SK-N-SH (cell line): ENCODE measurements around the gene CALML3. TPM values are rescaled to one million over a fixed set of nuclear protein-coding genes. Genes with fewer than 3 reads are reported as not detected.

Experiments
- CTCF ChIA-PET: fragments of 300-600, 350-600 bp; formaldehyde crosslinking; extraction: SDS; loops from one replicate; lab custom pipeline; 2021; lab: Yijun Ruan, JAX
- POLR2A ChIA-PET: fragments of 350-600 bp; sonication (Branson Sonifier 250); formaldehyde crosslinking; extraction: SDS; loops from one replicate; lab custom pipeline; 2020; ENCODE audit warnings: antibody characterized with exemption, inconsistent platforms; lab: Yijun Ruan, JAX
- DNase-seq: peaks from one replicate; pipeline ENCODE4 v3.0.0; 2012
- H2AFZ ChIP-seq: fragments of 200-600 bp; sonication (generic); 2 replicates; pipeline ENCODE4 v1.8.1; 2016; ENCODE audit warnings: antibody characterized with exemption, mild to moderate bottlenecking, low read depth
- H3F3A ChIP-seq: fragments of 200-600 bp; sonication (generic); replicated peaks from 2 replicates; pipeline ENCODE3; 2016; ENCODE audit warnings: antibody characterized with exemption, mild to moderate bottlenecking; ENCODE audit not compliant: insufficient read depth
- H3K27ac ChIP-seq, 2 experiments: fragments of 200-500 bp in 1 of 2; fragments of 200-600 bp in 1 of 2; sonication (Bioruptor generic) in 1 of 2; sonication (generic), shearing (Covaris generic) in 1 of 2; 2 replicates each; pipeline versions ENCODE4 v1.5.1 to v1.6.1; 2014 to 2016; ENCODE audit warnings: low read depth in 2 of 2, inconsistent platforms in 1 of 2, low read length in 1 of 2, mild to moderate bottlenecking in 1 of 2, mixed read lengths in 1 of 2
- H3K27me3 ChIP-seq: fragments of 200-600 bp; sonication (generic), shearing (Covaris generic); 2 replicates; pipeline ENCODE4 v1.6.1; 2016; ENCODE audit warnings: mixed run types; ENCODE audit not compliant: insufficient read depth
- H3K36me3 ChIP-seq, 2 experiments: fragments of 200-500 bp in 1 of 2; fragments of 200-600 bp in 1 of 2; sonication (Bioruptor generic) in 1 of 2; sonication (generic) in 1 of 2; replicated peaks in 1 of 2; 2 replicates each; pipeline versions ENCODE3 to v1.5.1; 2014 to 2016; ENCODE audit warnings: low read length in 1 of 2, mild to moderate bottlenecking in 1 of 2; ENCODE audit not compliant: insufficient read depth in 2 of 2, control insufficient read depth in 1 of 2
- H3K4me1 ChIP-seq, 2 experiments: fragments of 200-500 bp in 1 of 2; fragments of 200-600 bp in 1 of 2; sonication (Bioruptor generic) in 1 of 2; sonication (generic), shearing (Covaris generic) in 1 of 2; 2 replicates each; pipeline versions ENCODE4 v1.5.1 to v1.6.1; 2014 to 2016; ENCODE audit warnings: low read depth in 1 of 2, low read length in 1 of 2, mixed run types in 1 of 2; ENCODE audit not compliant: insufficient read depth in 2 of 2, control insufficient read depth in 1 of 2
- H3K4me2 ChIP-seq: fragments of 200-600 bp; sonication (generic), shearing (Covaris generic); 2 replicates; pipeline ENCODE4 v1.6.1; 2017; ENCODE audit warnings: mixed run types
- H3K4me3 ChIP-seq, 2 experiments: fragments of 200-500 bp in 1 of 2; fragments of 200-600 bp in 1 of 2; sonication (Bioruptor generic) in 1 of 2; sonication (generic), shearing (Covaris generic) in 1 of 2; 2 replicates each; pipeline versions ENCODE4 v1.5.1 to v1.8.1; 2014 to 2016; ENCODE audit warnings: low read depth in 2 of 2, inconsistent platforms in 1 of 2, low read length in 1 of 2, mild to moderate bottlenecking in 1 of 2, mixed read lengths in 1 of 2, moderate library complexity in 1 of 2
- H3K79me2 ChIP-seq: fragments of 200-600 bp; sonication (generic); 2 replicates; pipeline ENCODE4 v1.8.1; 2017; ENCODE audit warnings: mild to moderate bottlenecking; ENCODE audit not compliant: insufficient read depth
- H3K9ac ChIP-seq: fragments of 200-600 bp; sonication (generic); 2 replicates; pipeline ENCODE4 v1.6.1; 2017; ENCODE audit warnings: mixed run types
- H3K9me2 ChIP-seq: fragments of 200-600 bp; sonication (generic); 2 replicates; pipeline ENCODE4 v1.6.1; 2017; ENCODE audit warnings: mixed run types
- H3K9me3 ChIP-seq: fragments of 200-600 bp; sonication (generic); 2 replicates; pipeline ENCODE4 v1.6.1; 2017; ENCODE audit warnings: mixed run types, mild to moderate bottlenecking, moderate library complexity
- H4K20me1 ChIP-seq: fragments of 200-600 bp; sonication (generic); 2 replicates; pipeline ENCODE4 v1.6.1; 2017; ENCODE audit warnings: mild to moderate bottlenecking, mixed run types; ENCODE audit not compliant: insufficient read depth
- CHD2 ChIP-seq: fragments of 150-350 bp; IDR thresholded peaks from 2 replicates; pipeline ENCODE4 v1.6.1; 2018; ENCODE audit warnings: low read length; ENCODE audit not compliant: partially characterized antibody
- ELF1 ChIP-seq: IDR thresholded peaks from 2 replicates; pipeline ENCODE4 v1.4.0; 2012
- GABPA ChIP-seq: IDR thresholded peaks from 2 replicates; pipeline ENCODE4 v1.4.0; 2012; ENCODE audit warnings: low read depth, mild to moderate bottlenecking
- MEF2A ChIP-seq: IDR thresholded peaks from 2 replicates; pipeline ENCODE4 v1.4.0; 2012; ENCODE audit warnings: low read depth, borderline replicate concordance
- MXI1 ChIP-seq: IDR thresholded peaks from 2 replicates; pipeline ENCODE4 v1.6.1; 2012; ENCODE audit warnings: mild to moderate bottlenecking, low read depth, low read length, improper control_type of control experiment
- RAD21 ChIP-seq: IDR thresholded peaks from 2 replicates; pipeline ENCODE4 v1.6.1; 2012; ENCODE audit warnings: mild to moderate bottlenecking, low read length
- SIN3A ChIP-seq: IDR thresholded peaks from 2 replicates; pipeline ENCODE4 v1.6.1; 2012; ENCODE audit warnings: low read depth, mild to moderate bottlenecking, low read length, moderate library complexity, borderline replicate concordance
- SMC3 ChIP-seq: IDR thresholded peaks from 2 replicates; pipeline ENCODE4 v1.6.1; 2012; ENCODE audit warnings: low read depth, low read length, improper control_type of control experiment
- TEAD4 ChIP-seq: IDR thresholded peaks from 2 replicates; pipeline ENCODE4 v1.4.0; 2012; ENCODE audit warnings: mild to moderate bottlenecking, borderline replicate concordance; ENCODE audit not compliant: insufficient read depth
- YY1 ChIP-seq: IDR thresholded peaks from 2 replicates; pipeline ENCODE4 v1.4.0; 2012; ENCODE audit warnings: low read depth, mild to moderate bottlenecking
- WGBS: methylation state at CpG from one replicate; pipeline ENCODE4 v1.1.6; 2017; ENCODE audit warnings: low lambda C conversion rate; 5-methylcytosine and 5-hydroxymethylcytosine counted together
- polyA plus RNA-seq, 3 experiments: library from polyadenylated mRNA; depleted of rRNA; stranded (reverse); fragments of >200 nt; gene quantifications; 2 replicates each; pipeline ENCODE4 v1.2.3, GENCODE V29; 2012
- TF ChIP-seq, protein P1 (sequence below): IDR thresholded peaks from 2 replicates; pipeline ENCODE4 v1.4.0; 2012; ENCODE audit warnings: low read depth
- TF ChIP-seq, protein P2 (sequence below): fragments of 150-350 bp; IDR thresholded peaks from 2 replicates; pipeline ENCODE4 v1.6.1; 2016; ENCODE audit warnings: mild to moderate bottlenecking, low read depth, low read length
- TF ChIP-seq, protein P3 (sequence below): IDR thresholded peaks from 2 replicates; pipeline ENCODE4 v1.4.0; 2012; ENCODE audit warnings: low read depth, borderline replicate concordance

Gene CALML3
- polyA plus RNA-seq, 1 of the 3 experiments (the other 2 are of a cell fraction) = not detected

DNA sequence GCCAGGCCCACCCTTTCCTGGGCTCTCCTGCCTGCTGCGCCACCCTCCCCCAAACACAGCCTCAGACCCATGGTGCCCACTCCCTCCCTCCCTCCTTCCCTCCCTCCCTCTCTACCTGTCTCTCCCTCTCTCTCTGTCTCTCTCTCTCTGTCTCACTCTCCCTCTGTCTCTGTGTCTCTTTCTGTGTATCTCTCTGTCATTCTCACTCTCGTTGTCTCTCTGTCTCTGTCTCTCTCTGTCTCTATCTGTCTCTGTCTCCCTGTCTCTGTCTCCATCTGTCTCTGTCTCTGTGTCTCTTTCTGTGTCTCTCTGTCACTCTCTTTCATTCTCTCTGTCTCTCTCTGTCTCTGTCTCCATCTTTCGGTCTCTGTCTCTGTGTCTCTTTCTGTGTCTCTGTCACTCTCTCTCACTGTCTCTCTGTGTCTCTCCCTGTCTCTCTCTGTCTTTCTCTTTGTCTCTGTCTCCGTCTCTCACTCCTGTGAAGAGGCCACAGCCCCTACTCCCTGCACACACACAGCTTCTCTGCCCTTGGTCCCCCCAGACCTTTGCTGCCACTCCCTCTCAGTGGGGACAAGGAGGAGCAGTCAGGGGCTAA is 51.5 kb downstream of the CALML3 start:
- no peaks in the 10 kb centered on the region for H3F3A ChIP-seq
- H3K27ac ChIP-seq = no peak overlapping the region
- TF ChIP-seq ELF1 (no peak), SMC3 (no peak), CHD2 (no peak), TEAD4 (no peak), GABPA (no peak), MEF2A (no peak), YY1 (no peak), SIN3A (no peak), RAD21 (no peak), MXI1 (no peak)
- TF ChIP-seq, protein P1, sequence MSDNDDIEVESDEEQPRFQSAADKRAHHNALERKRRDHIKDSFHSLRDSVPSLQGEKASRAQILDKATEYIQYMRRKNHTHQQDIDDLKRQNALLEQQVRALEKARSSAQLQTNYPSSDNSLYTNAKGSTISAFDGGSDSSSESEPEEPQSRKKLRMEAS = no peak
- TF ChIP-seq, protein P2, sequence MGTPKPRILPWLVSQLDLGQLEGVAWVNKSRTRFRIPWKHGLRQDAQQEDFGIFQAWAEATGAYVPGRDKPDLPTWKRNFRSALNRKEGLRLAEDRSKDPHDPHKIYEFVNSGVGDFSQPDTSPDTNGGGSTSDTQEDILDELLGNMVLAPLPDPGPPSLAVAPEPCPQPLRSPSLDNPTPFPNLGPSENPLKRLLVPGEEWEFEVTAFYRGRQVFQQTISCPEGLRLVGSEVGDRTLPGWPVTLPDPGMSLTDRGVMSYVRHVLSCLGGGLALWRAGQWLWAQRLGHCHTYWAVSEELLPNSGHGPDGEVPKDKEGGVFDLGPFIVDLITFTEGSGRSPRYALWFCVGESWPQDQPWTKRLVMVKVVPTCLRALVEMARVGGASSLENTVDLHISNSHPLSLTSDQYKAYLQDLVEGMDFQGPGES = no peak
- TF ChIP-seq, protein P3, sequence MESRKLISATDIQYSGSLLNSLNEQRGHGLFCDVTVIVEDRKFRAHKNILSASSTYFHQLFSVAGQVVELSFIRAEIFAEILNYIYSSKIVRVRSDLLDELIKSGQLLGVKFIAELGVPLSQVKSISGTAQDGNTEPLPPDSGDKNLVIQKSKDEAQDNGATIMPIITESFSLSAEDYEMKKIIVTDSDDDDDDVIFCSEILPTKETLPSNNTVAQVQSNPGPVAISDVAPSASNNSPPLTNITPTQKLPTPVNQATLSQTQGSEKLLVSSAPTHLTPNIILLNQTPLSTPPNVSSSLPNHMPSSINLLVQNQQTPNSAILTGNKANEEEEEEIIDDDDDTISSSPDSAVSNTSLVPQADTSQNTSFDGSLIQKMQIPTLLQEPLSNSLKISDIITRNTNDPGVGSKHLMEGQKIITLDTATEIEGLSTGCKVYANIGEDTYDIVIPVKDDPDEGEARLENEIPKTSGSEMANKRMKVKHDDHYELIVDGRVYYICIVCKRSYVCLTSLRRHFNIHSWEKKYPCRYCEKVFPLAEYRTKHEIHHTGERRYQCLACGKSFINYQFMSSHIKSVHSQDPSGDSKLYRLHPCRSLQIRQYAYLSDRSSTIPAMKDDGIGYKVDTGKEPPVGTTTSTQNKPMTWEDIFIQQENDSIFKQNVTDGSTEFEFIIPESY = no peak
- H3K9me3 ChIP-seq = no peaks in the 10 kb centered on the region
- peaks cover 0 to 3% of the 10 kb centered on the region in 2 experiments for H3K36me3 ChIP-seq
- H3K4me3 ChIP-seq = no peak overlapping the region
- peaks cover 4 to 20% of the 10 kb centered on the region in 2 experiments; a peak in 2 of 4 replicates for H3K4me1 ChIP-seq
- ChIA-PET CTCF (no interaction called here), POLR2A (no interaction called here)
- no peaks in the 10 kb centered on the region for H3K9me2 ChIP-seq
- no peak overlapping the region for H2AFZ ChIP-seq
- H4K20me1 ChIP-seq = no peaks in the 10 kb centered on the region
- no peaks in the 10 kb centered on the region for H3K79me2 ChIP-seq
- WGBS = 96% methylated on average over 4 of the region's 4 CpGs
- H3K27me3 ChIP-seq = no peaks in the 10 kb centered on the region
- H3K4me2 ChIP-seq = no peak overlapping the region
- no peak for DNase-seq
- H3K9ac ChIP-seq = no peak overlapping the region

Other genes starting within 250 kb of the CALML3 start
- gene UCN3, start 160.0 kb upstream of the CALML3 start, polyA plus RNA-seq (2012; rRNA removed) = not detected in 2 replicates
- gene TUBAL3, start 120.1 kb upstream of the CALML3 start, polyA plus RNA-seq (2012; rRNA removed) = not detected in 2 replicates
- gene NET1, start 112.4 kb upstream of the CALML3 start, polyA plus RNA-seq (2012; rRNA removed) = 4.7 and 5.0 TPM in 2 replicates
- gene CALML5, start 25.4 kb upstream of the CALML3 start, polyA plus RNA-seq (2012; rRNA removed) = not detected in 2 replicates
- 9.2 TPM in 2 replicates for gene ASB13, start 141.6 kb downstream of the CALML3 start, polyA plus RNA-seq (2012; rRNA removed)
- gene TASOR2, start 159.9 kb downstream of the CALML3 start, polyA plus RNA-seq (2012; rRNA removed) = 21.2 and 29.8 TPM in 2 replicates